OCI-LY1 (cell line): ENCODE results near the gene GABBR1.

Experiments
- EZH2 ChIP-seq: fragments of 200-600 bp; sonication (generic), shearing (Covaris generic); IDR thresholded peaks from 2 replicates; pipeline ENCODE4 v1.8.0; 2017; ENCODE audit warnings: borderline replicate concordance, mixed run types, mild to moderate bottlenecking, antibody characterized with exemption, low read length, moderate library complexity, mixed read lengths
- TF ChIP-seq, protein P1 (sequence below): fragments of 200-600 bp; sonication (generic), shearing (Covaris generic); IDR thresholded peaks from 2 replicates; pipeline ENCODE4 v1.5.1; 2017; ENCODE audit warnings: mild to moderate bottlenecking, antibody characterized with exemption, low read length, moderate library complexity, mixed read lengths

DNA sequence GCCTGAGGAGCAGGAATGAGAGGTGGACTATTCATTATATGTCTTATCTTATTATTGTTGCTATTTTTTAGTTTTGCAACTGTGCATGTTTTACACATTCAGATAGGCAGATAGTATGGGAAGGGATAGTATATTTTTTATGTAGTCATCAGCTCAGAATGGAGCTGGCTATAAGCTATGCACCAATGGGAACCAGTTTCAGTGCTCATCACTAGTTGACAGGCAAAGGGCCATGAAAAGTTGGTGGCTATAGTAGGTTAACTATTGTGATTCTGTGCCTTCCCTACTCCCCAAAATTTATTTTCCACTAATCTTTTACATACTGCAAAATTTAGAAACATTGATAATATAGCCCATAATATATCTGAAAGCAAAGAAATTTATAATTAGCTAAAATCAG lies 68.1 kb downstream of the GABBR1 start:
- TF ChIP-seq, protein P1, sequence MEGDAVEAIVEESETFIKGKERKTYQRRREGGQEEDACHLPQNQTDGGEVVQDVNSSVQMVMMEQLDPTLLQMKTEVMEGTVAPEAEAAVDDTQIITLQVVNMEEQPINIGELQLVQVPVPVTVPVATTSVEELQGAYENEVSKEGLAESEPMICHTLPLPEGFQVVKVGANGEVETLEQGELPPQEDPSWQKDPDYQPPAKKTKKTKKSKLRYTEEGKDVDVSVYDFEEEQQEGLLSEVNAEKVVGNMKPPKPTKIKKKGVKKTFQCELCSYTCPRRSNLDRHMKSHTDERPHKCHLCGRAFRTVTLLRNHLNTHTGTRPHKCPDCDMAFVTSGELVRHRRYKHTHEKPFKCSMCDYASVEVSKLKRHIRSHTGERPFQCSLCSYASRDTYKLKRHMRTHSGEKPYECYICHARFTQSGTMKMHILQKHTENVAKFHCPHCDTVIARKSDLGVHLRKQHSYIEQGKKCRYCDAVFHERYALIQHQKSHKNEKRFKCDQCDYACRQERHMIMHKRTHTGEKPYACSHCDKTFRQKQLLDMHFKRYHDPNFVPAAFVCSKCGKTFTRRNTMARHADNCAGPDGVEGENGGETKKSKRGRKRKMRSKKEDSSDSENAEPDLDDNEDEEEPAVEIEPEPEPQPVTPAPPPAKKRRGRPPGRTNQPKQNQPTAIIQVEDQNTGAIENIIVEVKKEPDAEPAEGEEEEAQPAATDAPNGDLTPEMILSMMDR: no peak
- TF ChIP-seq EZH2: no peak
